Keratinocyte (primary cell): ENCODE results near the gene PVR. TPM values are rescaled to one million over a fixed set of nuclear protein-coding genes. Genes with fewer than 3 reads are reported as not detected.

ENCODE experiments used
- DNase-seq: peaks from one replicate; pipeline ENCODE4 v3.0.0-alpha.2; 2011; ENCODE audit warnings: low read depth, missing footprints, low spot score
- FAIRE-seq: peaks from 2 replicates; lab custom pipeline; 2011; peaks lifted over from hg19 to GRCh38; lab: Jason Lieb, UNC
- H2AFZ ChIP-seq: 2 replicates; pipeline ENCODE4 v1.6.0; 2012; ENCODE audit warnings: low read length, control low read depth, inconsistent platforms; ENCODE audit not compliant: control insufficient read depth
- H3K27ac ChIP-seq: 2 replicates; pipeline ENCODE4 v1.5.1; 2011; ENCODE audit warnings: low read length; ENCODE audit not compliant: control insufficient read depth, insufficient read depth
- H3K27me3 ChIP-seq: 3 replicates; pipeline ENCODE4 v1.6.0; 2011; ENCODE audit warnings: low read length; ENCODE audit not compliant: control insufficient read depth, insufficient read depth; ENCODE audit errors: extremely low read depth
- H3K36me3 ChIP-seq, 2 experiments: 2 replicates in 1 of 2; 3 replicates in 1 of 2; pipeline ENCODE4 v1.5.1; 2011; ENCODE audit warnings: low read length in 2 of 2, mild to moderate bottlenecking in 1 of 2; ENCODE audit not compliant: control insufficient read depth in 2 of 2, insufficient read depth in 2 of 2; ENCODE audit errors: extremely low read depth in 1 of 2
- H3K4me1 ChIP-seq: 3 replicates; pipeline ENCODE4 v1.5.1; 2011; ENCODE audit warnings: low read length; ENCODE audit not compliant: control insufficient read depth, insufficient read depth; ENCODE audit errors: extremely low read depth
- H3K4me2 ChIP-seq: 3 replicates; pipeline ENCODE4 v1.6.0; 2011; ENCODE audit warnings: low read depth, low read length; ENCODE audit not compliant: control insufficient read depth, insufficient read depth; ENCODE audit errors: extremely low read depth
- H3K4me3 ChIP-seq, 3 experiments: fragments of 200-600 bp in 1 of 3; sonication (generic) in 1 of 3; 2 replicates in 2 of 3; 3 replicates in 1 of 3; pipeline ENCODE4 v1.5.1; 2011 to 2016; ENCODE audit warnings: low read length in 3 of 3, mild to moderate bottlenecking in 3 of 3, control low read depth in 2 of 3, inconsistent platforms in 1 of 3, low read depth in 1 of 3, mixed read lengths in 1 of 3, mixed run types in 1 of 3, moderate library complexity in 1 of 3; ENCODE audit not compliant: control insufficient read depth in 2 of 3, insufficient read depth in 2 of 3; ENCODE audit errors: extremely low read depth in 1 of 3
- H3K79me2 ChIP-seq: 2 replicates; pipeline ENCODE4 v1.6.0; 2012; ENCODE audit warnings: low read length; ENCODE audit not compliant: control insufficient read depth, insufficient read depth
- H3K9ac ChIP-seq: 3 replicates; pipeline ENCODE4 v1.6.0; 2011; ENCODE audit warnings: low read length; ENCODE audit not compliant: control insufficient read depth, insufficient read depth; ENCODE audit errors: extremely low read depth
- H3K9me1 ChIP-seq: 3 replicates; pipeline ENCODE4 v1.6.0; 2011; ENCODE audit warnings: low read length; ENCODE audit not compliant: control insufficient read depth, insufficient read depth; ENCODE audit errors: extremely low read depth
- H3K9me3 ChIP-seq: 2 replicates; pipeline ENCODE4 v1.5.1; 2012; ENCODE audit warnings: low read depth, low read length; ENCODE audit not compliant: control insufficient read depth
- H4K20me1 ChIP-seq: 3 replicates; pipeline ENCODE4 v1.6.0; 2011; ENCODE audit warnings: low read length; ENCODE audit not compliant: control insufficient read depth, insufficient read depth; ENCODE audit errors: extremely low read depth
- EZH2 ChIP-seq: IDR thresholded peaks from one replicate; pipeline ENCODE4 v1.6.1; 2012; ENCODE audit warnings: inconsistent platforms, mild to moderate bottlenecking, low read length, moderate library complexity
- dilution Hi-C: fragments of 300-500 bp; cut with MboI; formaldehyde crosslinking; loops from one replicate; pipeline ENCODE4 v1.7.0; 2020; ENCODE audit warnings: low sequenced_read_pairs; ENCODE audit not compliant: extremely low pct_ligation_motif_present
- polyA plus RNA-seq, 5 experiments: library from polyadenylated mRNA; depleted of rRNA in 3 of 5; stranded (reverse) in 3 of 5; stranded (forward) in 1 of 5; unstranded in 1 of 5; fragments of >200 nt; gene quantifications; 1 replicate in 1 of 5; 2 replicates in 3 of 5; 3 replicates in 1 of 5; pipeline versions ENCODE4 v1.2.1 to v1.2.3, GENCODE V29; 2011 to 2012; ENCODE audit warnings: missing spikeins in 2 of 5, low read depth in 1 of 5, low replicate concordance in 1 of 5
- TF ChIP-seq, protein P1 (sequence below), 3 experiments: IDR thresholded peaks in 1 of 3; conservative IDR thresholded peaks in 1 of 3; optimal IDR thresholded peaks in 1 of 3; 2 replicates in 2 of 3; 3 replicates in 1 of 3; pipeline versions ENCODE3 to v1.5.1; 2011; ENCODE audit warnings: low read length in 3 of 3, mild to moderate bottlenecking in 3 of 3, moderate library complexity in 2 of 3, control low read depth in 1 of 3, inconsistent platforms in 1 of 3; ENCODE audit not compliant: insufficient read depth in 2 of 3; ENCODE audit errors: extremely low read depth in 1 of 3

The PVR gene
- polyA plus RNA-seq, 1 donor (not counting 4 experiments of a cell fraction or from before 2014, with no cell fraction given): 48.1 TPM

DNA sequence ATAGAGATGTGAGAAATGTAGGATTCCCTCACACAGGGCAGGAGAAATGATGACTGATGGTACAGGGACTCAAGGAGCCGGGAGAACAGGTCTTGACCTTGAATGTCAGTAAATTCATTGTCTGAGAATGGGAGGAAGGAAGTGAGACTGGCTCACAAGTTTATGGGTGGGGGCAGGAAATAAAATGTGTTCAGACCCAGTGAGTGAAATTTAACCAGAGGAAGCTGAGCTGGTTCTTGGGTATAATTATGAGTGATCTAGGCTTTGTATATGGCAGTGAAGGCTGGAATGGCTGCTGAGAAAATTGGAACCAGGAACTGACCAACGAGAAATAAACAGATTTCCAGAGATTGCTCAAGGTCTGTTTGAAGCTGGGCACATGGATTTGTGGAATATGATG, 36.7 kb upstream of the PVR start:
- Histone ChIP-seq H3K4me1 (peaks cover 20% of the 10 kb centered on the region), H3K27me3 (no peaks in the 10 kb centered on the region), H3K36me3 (no peaks in the 10 kb centered on the region), H3K4me2 (no peak overlapping the region), H3K79me2 (no peaks in the 10 kb centered on the region), H3K9me1 (no peaks in the 10 kb centered on the region), H4K20me1 (no peaks in the 10 kb centered on the region), H2AFZ (no peak overlapping the region), H3K4me3 (no peak overlapping the region), H3K9me3 (no peaks in the 10 kb centered on the region), H3K9ac (no peak overlapping the region), H3K27ac (no peak overlapping the region)
- TF ChIP-seq, protein P1, sequence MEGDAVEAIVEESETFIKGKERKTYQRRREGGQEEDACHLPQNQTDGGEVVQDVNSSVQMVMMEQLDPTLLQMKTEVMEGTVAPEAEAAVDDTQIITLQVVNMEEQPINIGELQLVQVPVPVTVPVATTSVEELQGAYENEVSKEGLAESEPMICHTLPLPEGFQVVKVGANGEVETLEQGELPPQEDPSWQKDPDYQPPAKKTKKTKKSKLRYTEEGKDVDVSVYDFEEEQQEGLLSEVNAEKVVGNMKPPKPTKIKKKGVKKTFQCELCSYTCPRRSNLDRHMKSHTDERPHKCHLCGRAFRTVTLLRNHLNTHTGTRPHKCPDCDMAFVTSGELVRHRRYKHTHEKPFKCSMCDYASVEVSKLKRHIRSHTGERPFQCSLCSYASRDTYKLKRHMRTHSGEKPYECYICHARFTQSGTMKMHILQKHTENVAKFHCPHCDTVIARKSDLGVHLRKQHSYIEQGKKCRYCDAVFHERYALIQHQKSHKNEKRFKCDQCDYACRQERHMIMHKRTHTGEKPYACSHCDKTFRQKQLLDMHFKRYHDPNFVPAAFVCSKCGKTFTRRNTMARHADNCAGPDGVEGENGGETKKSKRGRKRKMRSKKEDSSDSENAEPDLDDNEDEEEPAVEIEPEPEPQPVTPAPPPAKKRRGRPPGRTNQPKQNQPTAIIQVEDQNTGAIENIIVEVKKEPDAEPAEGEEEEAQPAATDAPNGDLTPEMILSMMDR (optimal IDR thresholded peaks at IDR 0.05 in 1 of 3, IDR thresholded peaks at IDR 0.05 in 1 of 3, conservative IDR thresholded peaks at IDR 0.05 in 1 of 3; ENCODE audit: extremely low read depth in 1 of 3, insufficient read depth in 2 of 3, low read length in 3 of 3): no peak
- no peak for TF ChIP-seq EZH2
- dilution Hi-C loops: no loop called here
- DNase-seq (no peak), FAIRE-seq (no peak)

- H3K27me3 ChIP-seq: no peaks in the 10 kb centered on the region
- DNase-seq (no peak), FAIRE-seq (no peak)
- no peaks in the 10 kb centered on the region for H3K9me3 ChIP-seq
- H3K9me1 ChIP-seq: no peaks in the 10 kb centered on the region
- H4K20me1 ChIP-seq: no peaks in the 10 kb centered on the region
- H3K36me3 ChIP-seq: no peaks in the 10 kb centered on the region
- dilution Hi-C loops: no loop called here
- H3K4me1 ChIP-seq: peaks cover 17% of the 10 kb centered on the region
- H3K9ac ChIP-seq: no peak overlapping the region
- H3K4me2 ChIP-seq: no peak overlapping the region
- H3K4me3 ChIP-seq: no peak overlapping the region
- TF ChIP-seq, protein P1 (optimal IDR thresholded peaks at IDR 0.05 in 1 of 3, IDR thresholded peaks at IDR 0.05 in 1 of 3, conservative IDR thresholded peaks at IDR 0.05 in 1 of 3; ENCODE audit: extremely low read depth in 1 of 3, insufficient read depth in 2 of 3, low read length in 3 of 3): no peak
- TF ChIP-seq EZH2: no peak
- H2AFZ ChIP-seq: no peak overlapping the region
- no peak overlapping the region for H3K27ac ChIP-seq
- H3K79me2 ChIP-seq: no peaks in the 10 kb centered on the region
These were observed 35.8 kb upstream of the PVR start for GRCh38 chr19:44607917-44608316.
